Activated CD8-positive, alpha-beta T cell treated with anti-CD3 and anti-CD28 coated beads for 36 hours (primary cell): ENCODE measurements around the gene SUPT6H. TPM values are rescaled to one million over a fixed set of nuclear protein-coding genes. Genes with fewer than 3 reads are reported as not detected.

ENCODE experiments used
- ATAC-seq: fragments of 200-7000 bp; cut with Tn5 transposase; one replicate; pipeline ENCODE4 v1.10.0; 2021; ENCODE audit warnings: mild to moderate bottlenecking, moderate library complexity
- CTCF ChIA-PET: fragments of 350-600 bp; sonication (Branson Sonifier 250); formaldehyde crosslinking; loops from one replicate; lab custom pipeline; 2021; ENCODE audit warnings: antibody characterized with exemption; lab: Charles Lee
- POLR2A ChIA-PET: fragments of 350-600 bp; sonication (Branson Sonifier 250); formaldehyde crosslinking; loops from one replicate; lab custom pipeline; 2021; ENCODE audit warnings: antibody characterized with exemption; lab: Charles Lee
- DNase-seq: peaks from one replicate; pipeline ENCODE4 v3.0.0-alpha.2; 2020
- H3K27ac Mint-ChIP-seq: one replicate; pipeline ENCODE4 v1.8.0; 2021; ENCODE audit warnings: mild to moderate bottlenecking, mixed read lengths
- H3K27me3 Mint-ChIP-seq: one replicate; pipeline ENCODE4 v1.8.0; 2021; ENCODE audit warnings: mixed read lengths
- H3K36me3 Mint-ChIP-seq: one replicate; pipeline ENCODE4 v1.8.0; 2021; ENCODE audit warnings: low read depth, mixed read lengths
- H3K4me1 Mint-ChIP-seq: one replicate; pipeline ENCODE4 v1.8.0; 2021; ENCODE audit warnings: low read depth, mixed read lengths
- H3K4me3 Mint-ChIP-seq: one replicate; pipeline ENCODE4 v1.8.0; 2021; ENCODE audit warnings: mild to moderate bottlenecking, moderate library complexity, mixed read lengths
- H3K9me3 Mint-ChIP-seq: one replicate; pipeline ENCODE4 v1.8.0; 2021; ENCODE audit warnings: mixed read lengths
- intact Hi-C: fragments of 100-400 bp; cut with micrococcal nuclease; formaldehyde crosslinking; loops from one replicate; pipeline ENCODE4 v1.10.0; 2022
- total RNA-seq, 2 experiments: library from RNA; stranded (reverse); gene quantifications; one replicate each; pipeline ENCODE4 v1.2.3, GENCODE V29; 2021
- TF ChIP-seq, protein P1 (sequence below): fragments of 200-600 bp; IDR thresholded peaks from one replicate; pipeline ENCODE4 v1.8.0; 2022; ENCODE audit warnings: antibody characterized with exemption, mild to moderate bottlenecking

Gene SUPT6H
- total RNA-seq, 2 experiments from 2014 or later = 60.3 to 63.3 TPM

DNA sequence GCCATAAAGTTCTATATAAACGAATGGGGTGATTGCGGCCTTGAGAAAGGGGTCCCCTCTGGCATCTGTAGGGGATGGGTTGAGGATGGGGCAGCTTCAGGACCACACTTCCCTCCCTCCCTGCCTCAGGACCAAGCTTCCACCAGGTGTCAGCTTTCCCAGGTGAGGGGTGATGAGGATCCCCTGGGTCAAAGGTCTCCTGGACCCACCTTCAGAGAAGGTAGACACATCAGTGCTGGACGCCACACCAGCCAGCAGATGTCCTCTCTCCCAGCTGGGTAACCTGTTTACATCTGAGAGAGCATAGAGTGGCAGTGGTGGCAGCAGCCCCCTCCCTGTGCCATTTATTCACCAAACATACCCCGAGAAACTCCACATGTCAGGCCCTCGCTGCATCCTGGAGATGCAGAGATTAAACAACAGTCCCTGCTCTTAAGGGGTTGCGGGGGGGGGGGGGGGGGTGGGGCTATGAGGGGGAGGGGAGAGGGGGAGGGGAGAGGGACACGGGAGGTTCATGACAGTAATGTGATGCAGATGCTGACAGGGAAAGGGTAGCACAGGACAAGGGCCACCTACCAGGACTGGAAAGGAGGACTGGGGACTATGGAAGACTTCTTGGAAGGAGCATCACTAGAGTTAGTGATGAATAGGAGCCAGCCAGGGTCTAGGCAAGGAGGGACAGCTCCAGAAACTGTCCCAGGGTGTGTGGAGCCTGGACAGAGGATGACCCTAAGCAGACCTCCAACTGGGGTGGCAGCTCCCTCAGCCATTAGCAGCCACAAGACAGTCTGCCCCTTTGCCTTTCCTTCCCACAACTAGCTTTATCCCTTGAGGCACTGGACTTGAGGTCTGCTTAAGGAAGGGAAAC, 44.7 kb downstream of the SUPT6H start:
- Mint-ChIP-seq H3K36me3 (peaks cover 13% of the 10 kb centered on the region), H3K4me1 (peaks cover 5% of the 10 kb centered on the region), H3K27ac (no peak overlapping the region), H3K27me3 (no peaks in the 10 kb centered on the region), H3K4me3 (no peak overlapping the region), H3K9me3 (no peaks in the 10 kb centered on the region)
- ChIA-PET CTCF (interaction anchor here (0.7 to 1.3 kb wide), 2 partner anchors 20 to 31 kb away, joined by 3 read pairs; partner anchors contain the start of gene TLCD1), POLR2A (interaction anchor here (0.8 to 1.7 kb wide), 5 partner anchors 10 to 544 kb away, joined by 3 to 8 read pairs (median 3); partner anchors contain the start of gene RPL23A)
- intact Hi-C loops = no loop called here
- no peak for DNase-seq
- ATAC-seq = no peak
- TF ChIP-seq, protein P1, sequence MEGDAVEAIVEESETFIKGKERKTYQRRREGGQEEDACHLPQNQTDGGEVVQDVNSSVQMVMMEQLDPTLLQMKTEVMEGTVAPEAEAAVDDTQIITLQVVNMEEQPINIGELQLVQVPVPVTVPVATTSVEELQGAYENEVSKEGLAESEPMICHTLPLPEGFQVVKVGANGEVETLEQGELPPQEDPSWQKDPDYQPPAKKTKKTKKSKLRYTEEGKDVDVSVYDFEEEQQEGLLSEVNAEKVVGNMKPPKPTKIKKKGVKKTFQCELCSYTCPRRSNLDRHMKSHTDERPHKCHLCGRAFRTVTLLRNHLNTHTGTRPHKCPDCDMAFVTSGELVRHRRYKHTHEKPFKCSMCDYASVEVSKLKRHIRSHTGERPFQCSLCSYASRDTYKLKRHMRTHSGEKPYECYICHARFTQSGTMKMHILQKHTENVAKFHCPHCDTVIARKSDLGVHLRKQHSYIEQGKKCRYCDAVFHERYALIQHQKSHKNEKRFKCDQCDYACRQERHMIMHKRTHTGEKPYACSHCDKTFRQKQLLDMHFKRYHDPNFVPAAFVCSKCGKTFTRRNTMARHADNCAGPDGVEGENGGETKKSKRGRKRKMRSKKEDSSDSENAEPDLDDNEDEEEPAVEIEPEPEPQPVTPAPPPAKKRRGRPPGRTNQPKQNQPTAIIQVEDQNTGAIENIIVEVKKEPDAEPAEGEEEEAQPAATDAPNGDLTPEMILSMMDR = no peak

DNA sequence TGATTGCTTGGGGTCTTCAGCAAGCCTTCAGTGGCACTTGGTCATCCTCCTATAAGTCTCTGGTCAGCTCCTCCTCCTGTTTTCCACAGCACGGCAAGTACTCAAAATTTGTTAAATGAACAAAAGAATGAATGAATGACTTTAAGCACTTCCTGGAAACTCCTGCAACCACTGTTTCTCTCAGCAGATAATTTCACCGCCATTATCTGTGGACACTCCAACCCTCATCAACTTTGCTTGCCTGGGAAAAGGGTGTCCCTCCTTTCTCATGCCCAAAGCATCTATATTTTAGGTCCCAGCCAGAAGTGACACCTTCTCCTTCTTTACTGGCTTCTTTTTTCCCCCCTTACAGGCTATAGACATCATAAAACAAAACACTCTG, 45.3 kb downstream of the SUPT6H start:
- POLR2A ChIA-PET = interaction anchor here (0.8 to 1.7 kb wide), 5 partner anchors 10 to 544 kb away, joined by 3 to 8 read pairs (median 3); partner anchors contain the start of gene RPL23A
- no peaks in the 10 kb centered on the region for H3K27me3 Mint-ChIP-seq
- no peaks in the 10 kb centered on the region for H3K9me3 Mint-ChIP-seq
- CTCF ChIA-PET = interaction anchor here (0.7 to 1.3 kb wide), 2 partner anchors 19 to 32 kb away, joined by 3 read pairs; partner anchors contain the start of gene TLCD1
- H3K27ac Mint-ChIP-seq = no peak overlapping the region
- TF ChIP-seq, protein P1 = no peak
- no peak overlapping the region for H3K4me3 Mint-ChIP-seq
- H3K36me3 Mint-ChIP-seq = peaks cover 11% of the 10 kb centered on the region
- ATAC-seq (no peak), DNase-seq (no peak)
- H3K4me1 Mint-ChIP-seq = peaks cover 10% of the 10 kb centered on the region
- intact Hi-C loops = no loop called here

DNA sequence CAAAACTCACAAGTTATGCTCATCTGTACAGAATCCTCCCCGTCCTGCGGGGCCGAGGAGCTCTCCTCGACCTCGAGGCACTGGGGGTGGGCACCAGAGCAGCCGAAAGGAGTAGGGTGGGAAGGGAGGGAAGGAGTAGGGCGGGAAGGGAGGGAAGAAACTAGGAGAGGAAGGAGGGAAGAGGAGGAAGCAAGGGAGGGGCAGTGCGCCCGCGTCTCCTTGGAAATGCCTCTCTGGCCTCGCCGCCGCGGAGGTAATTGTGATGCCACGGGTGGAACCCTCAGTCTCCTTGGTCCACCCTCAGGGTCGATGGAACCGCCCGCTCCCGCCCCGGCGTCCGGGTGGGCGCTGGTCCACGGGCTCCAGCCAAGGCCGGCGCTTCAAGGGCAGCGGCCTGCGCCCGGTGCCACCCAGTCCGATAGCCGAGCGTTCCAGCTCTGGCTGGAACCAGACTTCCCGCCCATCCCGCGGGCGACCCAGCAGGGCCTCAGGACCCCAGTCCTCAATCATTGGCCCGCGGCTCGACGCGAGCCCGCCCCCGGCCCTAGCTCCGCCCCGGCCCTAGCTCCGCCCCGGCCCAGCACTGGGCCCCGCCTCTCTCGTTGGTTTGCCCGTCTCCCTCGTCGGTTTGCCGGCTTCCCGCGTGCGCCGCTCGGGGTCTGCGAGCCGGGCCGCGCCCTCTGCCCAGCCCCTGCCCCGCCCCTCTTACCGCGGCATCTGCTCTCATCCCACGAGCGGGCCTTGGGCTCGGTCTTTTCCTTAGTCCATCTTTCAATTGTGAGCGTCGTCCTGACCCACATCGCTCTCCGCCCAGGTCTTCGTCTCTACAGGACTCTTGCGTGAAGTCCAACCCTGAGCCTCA, 49.1 kb downstream of the SUPT6H start:
- Mint-ChIP-seq H3K4me1 (peaks cover 13% of the 10 kb centered on the region), H3K36me3 (peaks cover 7% of the 10 kb centered on the region), H3K27me3 (peaks cover 9% of the 10 kb centered on the region), H3K9me3 (no peaks in the 10 kb centered on the region), H3K27ac (peak overlapping the region; percentile 95), H3K4me3 (peak overlapping the region; percentile 89)
- TF ChIP-seq, protein P1 = no peak
- POLR2A ChIA-PET = interaction anchor here (0.6 to 7.7 kb wide), 18 partner anchors 9 to 770 kb away, joined by 3 to 65 read pairs (median 3); partner anchors contain the start of genes BLTP2, NEK8, RPL23A and SDF2
- CTCF ChIA-PET = interaction anchor here (0.7 to 3.5 kb wide), 10 partner anchors 9 to 168 kb away, joined by 3 to 20 read pairs (median 5); partner anchors contain the start of genes BLTP2, NEK8, RPL23A and TLCD1
- ATAC-seq (peak; percentile 92), DNase-seq (peak; percentile 92)
- intact Hi-C loops = no loop called here

DNA sequence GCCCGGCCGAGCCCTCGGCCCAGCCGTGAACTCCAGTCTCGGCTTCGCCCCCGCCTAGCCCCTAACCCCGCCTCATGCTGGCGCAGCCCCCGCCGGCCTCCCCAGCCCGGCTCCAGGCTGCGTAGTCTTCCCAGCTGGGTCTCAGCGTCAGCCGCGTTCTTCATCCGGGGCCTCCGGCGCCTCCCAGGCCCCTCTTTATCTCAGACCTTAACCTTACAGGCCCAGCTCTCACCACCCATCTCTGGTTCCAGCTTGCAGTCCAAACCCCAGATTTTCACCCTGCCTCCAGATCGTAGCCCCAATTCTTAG, 49.7 kb downstream of the SUPT6H start, which contains the start of gene PROCA1:
Gene PROCA1 (minus strand): TSS at position 166 of the 309 bp plus-strand sequence. CDS start 228 bp downstream, outside the sequence.
- peak within 1 kb of the TSS; percentile 89 for H3K4me3 Mint-ChIP-seq
- H3K36me3 Mint-ChIP-seq = peaks cover 7% of the 10 kb centered on the region
- peak within 1 kb of the TSS; percentile 95 for H3K27ac Mint-ChIP-seq
- ChIA-PET CTCF (interaction anchor here (0.7 to 3.5 kb wide), 8 partner anchors 8 to 118 kb away, joined by 3 to 20 read pairs (median 6); partner anchors contain the start of genes BLTP2, NEK8, RPL23A and TLCD1), POLR2A (interaction anchor here (0.6 to 7.7 kb wide), 12 partner anchors 9 to 254 kb away, joined by 3 to 65 read pairs (median 3); partner anchors contain the start of genes BLTP2, NEK8, RPL23A and SDF2)
- ATAC-seq (peak; percentile 37), DNase-seq (peak; percentile 54)
- intact Hi-C loops = no loop called here
- H3K4me1 Mint-ChIP-seq = peaks cover 13% of the 10 kb centered on the region
- no peaks in the 10 kb centered on the region for H3K9me3 Mint-ChIP-seq
- peaks cover 9% of the 10 kb centered on the region for H3K27me3 Mint-ChIP-seq
- TF ChIP-seq, protein P1 = no peak
